ENCODE results near the gene CDK4.

CDK4 gene

GRCh38 chr12:57755454-57756372 is 3.6 kb upstream of the CDK4 start:
- no peak for DNase-seq (ENCODE audit: low read depth)

DNA sequence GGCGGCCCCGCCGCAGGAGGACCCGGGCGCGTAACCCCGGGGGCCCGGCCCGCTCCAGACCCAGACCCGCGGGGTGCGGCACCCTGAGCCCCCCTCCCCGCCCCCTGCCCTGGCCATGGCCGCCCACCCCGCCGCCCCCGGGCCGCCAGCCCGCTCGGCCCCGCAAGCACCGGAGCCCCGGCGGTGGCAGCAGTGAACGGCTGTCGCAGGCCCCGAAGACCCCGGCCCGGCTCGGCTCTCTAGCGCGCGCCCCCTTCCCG is 3.0 kb upstream of the CDK4 start:
- no peak for DNase-seq (ENCODE audit: low read depth)

- DNase-seq (ENCODE audit: low read depth): peak; percentile 59
These were observed 2.5 kb upstream of the CDK4 start, which contains the start of gene MARCHF9 for GRCh38 chr12:57754411-57755193. MARCHF9 (plus strand) TSS chr12:57755103; CDS start chr12:57755529, 426 bp downstream.

DNA sequence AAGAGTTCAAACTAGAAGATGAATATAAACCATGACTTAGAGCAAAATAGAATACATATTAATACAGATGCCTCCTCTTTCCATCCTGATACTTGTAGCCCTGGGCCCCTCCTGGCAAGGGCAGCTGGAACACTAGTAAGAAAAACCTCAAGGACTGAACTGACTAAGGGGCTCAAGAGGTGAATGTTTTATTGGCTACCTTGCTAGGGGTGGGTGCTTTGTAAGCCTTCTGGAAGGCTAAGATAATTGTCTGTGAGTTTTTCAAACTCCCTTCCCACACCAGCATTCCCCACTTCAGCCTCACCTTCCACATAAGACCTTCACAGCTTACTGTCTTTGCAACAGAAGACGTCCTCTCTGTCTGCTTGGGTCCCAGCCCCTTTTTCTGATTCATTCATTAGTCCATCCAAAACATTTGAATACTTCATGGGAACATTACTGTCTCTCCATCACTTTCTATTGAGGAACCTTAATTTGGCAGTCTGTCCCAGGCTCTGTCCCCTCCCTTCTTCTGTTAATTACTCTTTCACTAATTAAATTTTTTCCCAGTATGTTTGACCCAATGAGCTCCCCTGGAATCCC is 1.7 kb upstream of the CDK4 start:
- DNase-seq (ENCODE audit: low read depth): no peak

DNA sequence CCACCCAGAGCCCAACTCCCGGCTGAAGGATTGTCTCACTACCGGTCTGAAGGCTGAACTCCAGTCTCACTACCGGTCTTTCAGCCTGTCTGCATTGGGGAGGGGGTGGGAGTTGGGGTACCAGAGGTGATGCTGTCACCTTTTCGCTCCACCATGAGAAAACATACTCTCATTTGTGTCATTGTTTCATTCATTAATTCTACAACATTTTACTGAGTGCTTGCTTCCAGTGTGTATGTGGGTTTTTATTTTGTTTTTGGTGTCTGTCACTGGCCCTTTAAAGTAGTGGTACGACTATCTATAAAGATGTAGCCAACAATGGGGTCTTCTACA is 524 bp upstream of the CDK4 start:
- no peak for DNase-seq (ENCODE audit: low read depth)

- DNase-seq (ENCODE audit: low read depth): no peak
These were observed 700 bp downstream of the CDK4 start for GRCh38 chr12:57751432-57751787.

DNA sequence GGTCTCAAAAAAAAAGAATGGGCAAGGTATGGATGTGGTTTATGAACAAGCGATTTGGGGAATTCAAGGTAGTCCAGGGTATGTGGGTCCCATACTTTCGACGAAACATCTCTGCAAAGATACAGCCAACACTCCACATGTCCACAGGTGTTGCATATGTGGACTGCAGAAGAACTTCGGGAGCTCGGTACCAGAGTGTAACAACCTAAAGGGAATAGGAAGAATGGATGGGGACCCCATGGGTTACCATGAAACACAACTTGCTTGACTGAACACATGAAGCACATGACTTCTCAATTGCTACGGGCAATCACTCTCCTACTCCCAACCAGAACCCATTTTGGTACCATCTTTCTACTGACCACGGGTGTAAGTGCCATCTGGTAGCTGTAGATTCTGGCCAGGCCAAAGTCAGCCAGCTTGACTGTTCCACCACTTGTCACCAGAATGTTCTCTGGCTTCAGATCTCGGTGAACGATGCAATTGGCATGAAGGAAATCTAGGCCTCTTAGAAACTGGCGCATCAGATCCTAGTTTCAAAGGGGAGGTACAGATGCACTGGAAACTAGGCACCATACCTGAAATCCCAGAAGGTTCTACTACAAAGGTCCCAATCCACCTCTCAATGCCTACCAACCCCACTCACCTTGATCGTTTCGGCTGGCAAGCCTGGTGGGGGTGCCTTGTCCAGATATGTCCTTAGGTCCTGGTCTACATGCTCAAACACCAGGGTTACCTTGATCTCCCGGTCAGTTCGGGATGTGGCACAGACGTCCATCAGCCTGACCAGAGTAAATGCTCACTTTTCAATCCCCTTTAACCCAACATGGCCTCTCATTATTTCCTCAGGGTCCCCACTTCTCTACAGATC is 1.3 kb downstream of the CDK4 start:
- no peak for DNase-seq (ENCODE audit: low read depth)

DNA sequence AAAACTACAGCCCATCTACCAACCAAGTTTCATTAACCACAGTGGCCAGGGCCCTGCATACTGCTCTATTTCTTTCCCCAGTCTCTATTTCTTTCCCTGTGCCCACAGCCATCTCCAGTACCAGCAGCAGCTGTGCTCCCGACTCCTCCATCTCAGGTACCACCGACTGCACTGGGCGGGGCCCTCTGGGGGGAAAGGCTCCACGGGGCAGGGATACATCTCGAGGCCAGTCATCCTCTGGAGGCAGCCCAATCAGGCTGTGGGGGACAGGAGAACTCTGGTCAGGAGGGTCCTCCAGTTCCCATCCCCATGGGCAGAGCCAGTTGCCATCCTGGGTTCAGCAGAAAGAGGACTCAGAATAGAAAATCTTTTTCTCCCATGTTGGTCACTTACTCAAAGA is 3.0 kb downstream of the CDK4 start:
- no peak for DNase-seq (ENCODE audit: low read depth)

GRCh38 chr12:57746025-57746424 is 6.1 kb downstream of the CDK4 start:
- no peak for DNase-seq (ENCODE audit: low read depth)

DNA sequence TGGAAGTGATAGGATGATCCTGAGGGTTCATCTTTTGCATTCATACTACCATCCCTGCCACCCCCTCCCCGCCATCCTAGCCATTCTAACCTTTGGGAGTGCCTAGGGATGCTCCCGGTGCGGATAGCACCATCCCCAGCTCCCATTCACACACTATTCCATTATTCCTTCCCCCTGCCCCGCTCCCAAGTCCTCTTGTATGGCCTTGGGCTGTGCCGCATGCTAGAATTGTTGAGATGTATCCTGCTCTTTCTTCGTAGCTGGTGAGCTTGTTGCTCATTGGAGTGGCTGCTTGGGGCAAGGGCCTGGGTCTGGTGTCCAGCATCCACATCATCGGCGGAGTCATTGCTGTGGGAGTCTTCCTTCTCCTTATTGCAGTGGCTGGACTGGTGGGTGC is 6.6 kb downstream of the CDK4 start:
- DNase-seq (ENCODE audit: low read depth): no peak

GRCh38 chr12:57744777-57745484 is 7.2 kb downstream of the CDK4 start, which contains the start of gene TSPAN31:
TSPAN31 (plus strand) TSS chr12:57745039; CDS start chr12:57745155, 116 bp downstream.
- DNase-seq (ENCODE audit: low read depth): peak; percentile 90

- peak; percentile 31 for DNase-seq (ENCODE audit: low read depth)
These were observed 7.8 kb downstream of the CDK4 start for GRCh38 chr12:57744194-57744776.

DNA sequence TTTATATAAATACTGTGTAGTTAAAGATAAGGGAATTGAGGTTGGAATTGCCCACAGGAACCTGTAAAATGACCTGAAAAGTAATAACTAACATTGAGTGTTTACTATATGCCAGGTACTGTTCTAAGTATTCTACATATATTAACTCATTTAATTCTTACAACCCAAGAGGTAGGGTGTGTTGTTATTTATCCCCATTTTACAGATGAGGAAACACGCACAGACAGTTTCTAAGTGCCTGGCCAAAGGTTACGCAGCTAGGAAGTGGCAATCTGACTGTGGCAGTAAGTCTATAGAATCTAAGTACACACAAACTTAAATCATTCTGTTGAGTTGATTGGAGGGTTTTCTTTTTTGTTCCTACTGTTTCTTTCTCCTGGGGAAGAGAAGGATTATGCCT is 8.3 kb downstream of the CDK4 start:
- no peak for DNase-seq (ENCODE audit: low read depth)

GRCh38 chr12:57741844-57742738 is 10.0 kb downstream of the CDK4 start:
- peak; percentile 60 for DNase-seq (ENCODE audit: low read depth)

DNA sequence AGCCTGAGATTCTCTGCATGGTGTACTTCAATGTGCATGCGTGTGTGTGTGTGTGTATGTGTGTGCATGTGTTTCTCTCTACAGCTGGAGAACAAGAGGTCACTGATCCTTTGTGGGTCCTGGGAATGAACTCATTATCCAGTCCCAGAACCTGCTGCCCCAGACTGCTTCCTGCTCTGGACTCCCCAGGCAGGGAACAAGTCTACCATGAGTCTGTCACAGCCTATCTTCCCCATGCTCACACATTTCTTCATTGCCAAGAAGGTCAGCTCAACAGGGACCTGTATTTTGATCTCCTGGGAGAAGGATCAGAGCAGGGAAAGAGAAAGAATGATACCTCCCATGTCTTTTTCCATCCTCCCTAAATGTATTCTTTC is 10.7 kb downstream of the CDK4 start:
- DNase-seq (ENCODE audit: low read depth): no peak

DNA sequence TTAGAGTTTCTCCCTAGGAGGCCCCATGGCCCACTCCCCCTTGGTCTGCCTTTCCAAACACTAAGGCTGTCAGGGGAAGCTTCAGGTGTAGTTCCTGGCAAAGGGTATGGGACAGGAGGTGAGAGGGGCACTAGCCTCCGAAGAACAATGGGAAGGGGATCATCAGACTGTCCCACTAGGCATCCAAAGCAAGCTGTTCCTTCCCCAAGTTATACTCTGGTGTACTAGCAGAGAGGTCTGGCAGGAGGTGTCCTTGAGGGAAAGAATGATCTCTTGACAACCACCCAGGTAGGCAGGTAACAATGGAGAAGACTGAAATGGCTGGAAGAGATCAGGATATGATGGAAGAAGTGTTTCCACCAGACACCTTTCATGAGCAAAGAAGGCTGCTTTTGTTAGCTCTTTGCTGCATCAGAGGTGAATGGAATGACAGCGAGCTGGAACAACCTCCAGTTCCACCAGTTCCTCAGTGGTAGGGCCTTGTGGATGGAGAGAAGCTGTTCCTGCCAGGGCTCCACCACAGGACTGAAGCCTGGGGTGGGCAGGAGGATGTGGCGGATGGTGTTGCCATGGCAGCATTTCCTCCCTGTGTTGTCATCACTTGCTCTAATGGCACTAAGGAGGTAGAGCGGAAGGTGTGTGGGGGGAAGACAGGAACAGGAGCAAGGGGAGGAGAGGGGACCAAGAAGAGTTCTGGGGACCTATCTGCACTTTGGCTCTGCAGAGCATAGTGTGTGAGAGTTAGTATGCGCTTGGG is 11.3 kb downstream of the CDK4 start:
- peak; percentile 56 for DNase-seq (ENCODE audit: low read depth)

DNA sequence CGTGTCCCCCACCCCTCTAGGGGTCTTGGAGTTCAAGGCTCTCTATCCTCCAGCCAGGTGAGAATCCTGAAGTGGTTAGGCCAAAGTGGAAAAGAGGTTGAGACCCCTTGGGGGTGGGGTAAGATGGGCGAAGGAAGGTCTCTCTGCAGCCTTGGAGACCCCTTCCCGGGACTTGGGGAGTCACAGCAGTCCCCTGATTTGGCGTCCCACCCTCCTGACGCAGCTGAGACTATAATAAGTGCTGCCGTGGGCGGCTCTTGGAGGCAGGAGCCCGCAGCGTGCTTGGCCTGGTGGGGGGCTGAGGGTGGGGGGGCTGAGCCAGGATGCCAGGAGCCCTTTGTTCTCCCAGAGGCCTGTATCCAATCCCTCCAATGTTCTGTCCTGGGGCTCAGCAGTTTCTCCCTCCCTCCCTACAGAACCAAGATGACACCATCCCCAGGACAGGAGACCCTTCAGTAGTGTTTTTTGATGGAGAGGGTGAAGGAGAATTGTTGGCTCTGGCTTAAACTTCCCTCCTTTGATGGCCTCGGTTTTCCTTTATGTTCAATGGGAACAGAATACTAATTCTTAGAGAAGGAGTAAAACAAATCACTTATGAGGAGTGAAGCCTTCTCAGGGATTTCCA is 12.1 kb downstream of the CDK4 start:
- no peak for DNase-seq (ENCODE audit: low read depth)

DNA sequence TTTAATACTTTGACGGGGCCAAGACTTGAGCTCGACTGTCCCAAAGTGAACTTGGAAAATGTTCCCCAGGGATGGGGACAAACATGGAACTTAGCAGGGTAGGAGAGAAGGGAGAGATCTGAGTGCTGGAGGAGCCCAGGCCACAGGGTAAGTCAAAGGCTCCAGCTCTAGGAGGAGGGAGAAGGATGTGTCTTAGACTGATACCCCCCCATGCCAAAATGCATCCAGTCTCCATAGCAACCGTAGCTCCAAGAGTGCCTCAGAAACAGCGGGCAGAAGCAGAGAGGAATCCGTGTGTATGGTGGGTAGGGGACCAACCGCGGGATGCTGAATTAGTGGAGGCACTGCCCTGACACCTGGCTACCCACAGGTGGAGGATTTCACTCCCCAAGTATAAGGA is 12.7 kb downstream of the CDK4 start:
- no peak for DNase-seq (ENCODE audit: low read depth)

- no peak for DNase-seq (ENCODE audit: low read depth)
These were observed 13.4 kb downstream of the CDK4 start, which contains the start of gene AGAP2 for GRCh38 chr12:57738661-57739237. AGAP2 (minus strand) TSS chr12:57738742; CDS start chr12:57738246, 496 bp downstream.
